NAMALWA (cell line): ENCODE data around the gene PIAS1.
"Not testable (repeated sequence)": the region's sequence is repeated elsewhere in the genome, so short reads cannot be mapped to it uniquely, and the experiment has no call there.

Experiments
- DNase-seq: peaks from one replicate; pipeline ENCODE4 v3.0.0-alpha.2; 2015; ENCODE audit warnings: low spot score

The PIAS1 gene

GRCh38 chr15:68234520-68234919 is 180.4 kb downstream of the PIAS1 start:
- DNase-seq, result not testable (repeated sequence)

- no peak for DNase-seq
Measured at GRCh38 chr15:68235022-68235421, 180.9 kb downstream of the PIAS1 start.

DNA sequence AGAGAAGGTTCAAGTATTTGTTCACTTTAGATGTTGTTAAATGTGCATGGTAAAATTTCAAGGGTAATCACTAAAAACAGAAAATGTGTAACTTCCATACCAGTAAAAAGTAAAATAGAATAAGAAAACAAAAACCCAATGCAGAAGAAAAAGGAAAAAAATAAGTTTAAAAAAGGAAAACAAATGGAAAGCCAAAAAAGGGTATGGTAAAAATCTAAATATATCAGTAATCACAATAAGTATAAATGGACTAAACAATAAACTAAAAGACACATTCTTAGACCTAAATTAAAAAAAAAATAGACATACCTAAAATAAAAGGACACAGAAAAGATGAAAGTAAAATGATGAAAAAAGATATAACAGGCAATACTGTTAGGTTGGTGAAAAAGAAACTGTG is 184.9 kb downstream of the PIAS1 start:
- no peak for DNase-seq

- DNase-seq, result no peak
Measured at GRCh38 chr15:68241088-68241935, 187.2 kb downstream of the PIAS1 start.
